ENCODE data around the gene IMMP2L. TPM values are rescaled to one million over a fixed set of nuclear protein-coding genes. Genes with fewer than 3 reads are reported as not detected.

IMMP2L gene
- total RNA-seq, 4 donors from 2014 or later, result 12.4 to 31.7 (median 22.8) TPM

DNA sequence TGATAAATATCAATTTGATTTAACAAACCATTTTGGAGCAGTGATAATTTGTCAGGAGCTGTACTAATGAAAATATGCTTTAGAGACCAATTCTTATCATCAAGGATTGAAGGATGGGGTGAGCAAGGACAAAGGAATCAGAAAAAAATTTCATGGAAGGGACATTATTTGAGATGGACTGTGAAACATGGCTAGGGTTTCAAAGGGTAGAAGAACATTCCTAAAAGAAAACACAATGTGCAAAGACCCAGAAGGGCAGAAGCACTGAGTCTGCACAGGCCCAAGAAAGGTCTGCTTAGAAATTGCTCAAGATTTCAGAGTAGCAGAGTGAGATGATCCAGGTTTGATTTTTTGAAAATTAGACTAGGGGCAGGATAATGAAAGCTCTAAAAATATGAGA lies 296.9 kb downstream of the IMMP2L start:
- no peak for TF ChIP-seq CTCF (IDR thresholded peaks at IDR 0.05)
- DNase-seq (ENCODE audit: low spot score) (no peak), ATAC-seq (ENCODE audit: low FRiP score) (no peak)

DNA sequence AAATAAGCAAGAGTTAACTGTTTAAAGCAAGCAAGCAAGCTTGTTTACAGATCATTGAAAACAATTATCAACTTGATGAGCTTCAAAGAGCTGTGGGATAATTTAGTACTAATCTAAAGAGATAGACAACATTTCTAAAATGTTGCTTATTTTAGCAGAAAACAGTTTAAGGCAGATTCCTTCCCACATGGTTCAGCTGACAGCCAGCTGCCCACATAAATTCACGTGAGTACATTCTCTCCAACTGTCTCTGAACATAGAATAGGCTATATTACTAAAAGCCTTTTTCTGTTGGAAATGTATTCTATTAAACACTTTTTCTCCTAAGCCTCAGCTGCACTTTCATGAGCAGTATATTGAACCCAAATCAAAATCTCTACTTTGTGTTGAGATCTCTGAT lies 297.3 kb downstream of the IMMP2L start:
- DNase-seq (ENCODE audit: low spot score) (no peak), ATAC-seq (ENCODE audit: low FRiP score) (no peak)
- TF ChIP-seq CTCF (IDR thresholded peaks at IDR 0.05), result no peak

DNA sequence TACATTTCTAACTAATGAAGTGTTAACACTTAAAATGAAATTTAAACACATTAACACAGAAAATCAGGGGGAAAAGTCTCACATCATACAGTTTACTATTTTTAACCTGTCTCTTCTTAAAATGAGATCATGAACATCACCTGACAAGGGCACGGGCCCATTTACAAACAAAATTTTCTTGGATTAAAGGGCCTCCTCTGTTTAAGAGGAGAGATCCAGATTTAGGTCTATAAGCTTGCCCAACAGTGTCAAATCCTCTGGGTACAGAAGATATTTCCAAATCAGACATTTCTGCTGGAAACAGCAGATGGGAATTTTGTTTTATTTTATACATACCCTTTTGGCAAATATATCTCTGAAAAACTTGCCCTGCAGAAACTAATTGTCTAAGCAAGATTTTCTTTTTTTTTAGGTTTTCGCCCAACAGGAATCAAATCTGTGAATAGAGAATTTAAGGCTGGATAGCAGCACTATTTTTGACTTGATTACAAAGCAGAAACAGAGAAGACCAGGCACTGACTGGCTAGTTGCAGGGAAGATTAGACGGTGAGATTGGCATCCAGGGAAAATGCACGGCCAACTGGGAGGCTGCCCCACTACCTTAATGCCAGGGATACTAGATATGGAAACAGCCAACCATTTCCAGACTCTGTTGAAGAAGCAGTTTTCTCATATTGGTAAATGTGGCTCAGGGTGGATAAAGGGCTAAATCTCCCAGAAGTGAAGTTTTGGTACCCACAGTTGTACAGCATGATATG lies 298.0 kb downstream of the IMMP2L start:
- ATAC-seq (ENCODE audit: low FRiP score), result no peak
- no peak for TF ChIP-seq CTCF (IDR thresholded peaks at IDR 0.05)
- no peak for DNase-seq (ENCODE audit: low spot score)

GRCh38 chr7:111262293-111263116 lies 299.8 kb downstream of the IMMP2L start:
- no peak for DNase-seq (ENCODE audit: low spot score)
- TF ChIP-seq CTCF (IDR thresholded peaks at IDR 0.05), result no peak
- ATAC-seq (ENCODE audit: low FRiP score), result no peak

- no peak for TF ChIP-seq CTCF (IDR thresholded peaks at IDR 0.05)
- ATAC-seq (ENCODE audit: low FRiP score), result no peak
- no peak for DNase-seq (ENCODE audit: low spot score)
Measured at GRCh38 chr7:111261496-111261895, 300.8 kb downstream of the IMMP2L start.

- DNase-seq (ENCODE audit: low spot score) (no peak), ATAC-seq (ENCODE audit: low FRiP score) (no peak)
- no peak for TF ChIP-seq CTCF (IDR thresholded peaks at IDR 0.05)
Measured at GRCh38 chr7:111259991-111260390, 302.3 kb downstream of the IMMP2L start.
